ENCODE data around the gene RAI2.

RAI2 gene

GRCh38 chrX:17774053-17774452, 87.0 kb downstream of the RAI2 start:
- no peak for DNase-seq

GRCh38 chrX:17773221-17773876, 87.7 kb downstream of the RAI2 start:
- DNase-seq = no peak

DNA sequence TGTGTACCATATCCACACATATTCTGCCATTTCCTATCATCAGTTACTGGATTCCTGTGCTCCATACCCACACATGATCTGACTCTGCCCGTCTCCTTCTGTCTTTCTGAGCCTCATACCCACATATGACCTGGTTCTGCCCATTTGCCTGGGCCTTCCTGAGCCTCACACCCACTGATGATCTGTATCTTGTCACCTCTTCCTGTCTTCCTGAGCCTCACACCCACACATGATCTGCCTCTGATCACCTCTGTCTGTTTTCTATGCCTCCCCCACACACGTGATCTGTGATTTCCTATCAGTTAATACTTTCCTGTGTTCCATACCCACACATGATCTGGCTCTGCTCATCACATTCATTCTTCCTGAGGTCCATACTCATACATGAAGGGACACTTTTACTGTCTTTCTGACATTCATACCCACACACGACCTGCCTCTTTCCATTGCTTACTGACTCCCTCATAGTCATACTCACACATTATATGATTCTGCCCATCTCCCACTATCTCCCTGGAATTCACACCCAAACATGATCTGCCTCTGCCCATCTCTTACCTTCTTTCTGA, 91.3 kb downstream of the RAI2 start:
- no peak for DNase-seq

DNA sequence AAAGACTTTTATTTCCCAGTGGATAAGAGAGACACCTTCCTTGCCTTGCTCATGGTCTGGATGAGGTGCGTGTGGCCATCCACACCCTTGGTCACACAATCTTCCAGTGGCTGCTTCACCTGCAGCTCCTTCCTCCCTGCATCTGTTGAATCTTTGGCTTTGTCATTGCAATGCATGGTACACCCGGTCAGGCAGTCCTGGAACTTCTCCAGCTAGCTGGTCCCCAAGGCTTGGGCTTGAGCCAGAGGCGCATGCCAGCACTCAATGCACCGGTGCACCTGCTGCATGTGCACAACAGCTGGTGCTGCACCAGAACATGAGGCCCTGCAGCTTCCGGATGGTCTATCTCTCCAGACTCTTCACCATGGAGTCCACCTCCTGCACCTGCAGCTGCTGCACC, 92.1 kb downstream of the RAI2 start:
- no peak for DNase-seq

- no peak for DNase-seq
Observed at GRCh38 chrX:17767734-17768133, 93.4 kb downstream of the RAI2 start.

GRCh38 chrX:17759990-17760389, 101.1 kb downstream of the RAI2 start:
- no peak for DNase-seq

DNA sequence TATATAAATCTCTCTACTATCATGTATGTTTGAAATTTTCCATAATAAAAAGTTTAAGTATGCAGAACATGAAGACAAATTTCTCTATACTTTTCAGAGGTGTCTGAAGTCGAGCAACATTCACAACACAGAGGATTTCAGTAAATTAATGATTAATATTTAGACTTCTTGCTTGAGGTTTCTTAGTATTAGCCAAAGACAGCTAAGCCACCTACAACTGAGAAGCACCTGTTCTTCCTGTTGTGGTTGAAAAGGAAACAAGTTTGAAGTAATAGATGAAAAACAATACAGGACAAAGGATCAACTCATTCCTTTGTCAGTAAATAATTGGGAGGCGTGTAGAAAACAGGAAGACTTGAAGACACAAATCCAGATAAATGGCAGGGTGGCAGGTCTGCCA, 102.7 kb downstream of the RAI2 start:
- no peak for DNase-seq

- DNase-seq = no peak
Observed at GRCh38 chrX:17750436-17750835, 110.7 kb downstream of the RAI2 start.

All from activated CD8-positive, alpha-beta memory T cell treated with anti-CD3 and anti-CD28 coated beads for 24 hours (primary cell).